ENCODE measurements around the gene PRKCA. TPM values are rescaled to one million over a fixed set of nuclear protein-coding genes. Genes with fewer than 3 reads are reported as not detected.
A peak's percentile ranks its signal among the peaks of the same experiment; 100 is the strongest.

The PRKCA gene
- total RNA-seq, 1 experiment from 2014 or later = 22.6 TPM

DNA sequence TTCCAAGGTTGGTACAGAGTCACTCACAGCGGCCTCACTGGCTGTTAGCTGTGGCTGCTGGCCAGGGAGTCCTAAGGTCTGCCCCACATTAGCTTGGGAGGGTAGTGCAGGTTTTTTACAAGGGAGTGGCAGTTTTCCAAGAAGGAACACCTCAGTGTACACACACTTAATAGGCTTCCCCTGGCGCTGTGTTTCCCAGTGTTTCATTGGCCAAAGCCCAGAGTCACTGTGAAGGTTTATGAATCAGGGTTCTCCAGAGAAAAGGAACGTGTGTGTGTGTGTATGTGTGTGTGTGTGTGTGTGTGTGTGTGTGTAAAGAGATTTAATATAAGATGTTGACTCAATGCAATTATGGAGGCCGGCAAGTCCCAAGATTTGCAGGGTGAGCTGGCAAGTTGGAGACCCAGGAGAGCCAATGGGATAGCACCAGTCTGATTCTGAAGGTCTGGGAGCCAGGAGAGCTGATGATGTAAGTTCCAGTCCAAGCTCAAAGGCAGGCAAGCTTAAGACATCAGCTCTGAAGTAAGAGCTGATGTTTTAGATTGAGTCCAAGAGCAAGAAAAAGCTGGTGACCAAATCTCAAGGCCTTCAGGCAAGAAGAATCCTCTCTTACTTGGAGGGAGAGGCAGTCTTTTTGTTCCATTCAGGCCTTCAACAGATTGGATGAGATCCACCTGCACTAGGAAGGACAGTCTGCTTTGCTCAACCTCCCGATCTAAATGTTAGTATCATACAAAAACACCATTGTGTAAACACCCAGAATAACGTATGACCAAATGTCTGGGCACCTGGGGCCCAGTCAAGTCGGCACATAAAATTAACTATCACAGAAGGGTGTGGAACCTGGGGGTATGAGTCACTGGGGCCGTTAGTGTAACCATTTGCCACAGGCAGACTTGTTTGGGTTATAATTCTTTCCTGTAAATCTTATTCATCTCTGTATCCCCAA lies 206.8 kb downstream of the PRKCA start:
- TF ChIP-seq EZH2 (IDR thresholded peaks at IDR 0.05; ENCODE audit: low read length, unreplicated experiment) (no peak), EZH2phosphoT487 (IDR thresholded peaks at IDR 0.05; ENCODE audit: borderline replicate concordance, low read length) (no peak)
- TF ChIP-seq, protein P1, sequence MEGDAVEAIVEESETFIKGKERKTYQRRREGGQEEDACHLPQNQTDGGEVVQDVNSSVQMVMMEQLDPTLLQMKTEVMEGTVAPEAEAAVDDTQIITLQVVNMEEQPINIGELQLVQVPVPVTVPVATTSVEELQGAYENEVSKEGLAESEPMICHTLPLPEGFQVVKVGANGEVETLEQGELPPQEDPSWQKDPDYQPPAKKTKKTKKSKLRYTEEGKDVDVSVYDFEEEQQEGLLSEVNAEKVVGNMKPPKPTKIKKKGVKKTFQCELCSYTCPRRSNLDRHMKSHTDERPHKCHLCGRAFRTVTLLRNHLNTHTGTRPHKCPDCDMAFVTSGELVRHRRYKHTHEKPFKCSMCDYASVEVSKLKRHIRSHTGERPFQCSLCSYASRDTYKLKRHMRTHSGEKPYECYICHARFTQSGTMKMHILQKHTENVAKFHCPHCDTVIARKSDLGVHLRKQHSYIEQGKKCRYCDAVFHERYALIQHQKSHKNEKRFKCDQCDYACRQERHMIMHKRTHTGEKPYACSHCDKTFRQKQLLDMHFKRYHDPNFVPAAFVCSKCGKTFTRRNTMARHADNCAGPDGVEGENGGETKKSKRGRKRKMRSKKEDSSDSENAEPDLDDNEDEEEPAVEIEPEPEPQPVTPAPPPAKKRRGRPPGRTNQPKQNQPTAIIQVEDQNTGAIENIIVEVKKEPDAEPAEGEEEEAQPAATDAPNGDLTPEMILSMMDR (conservative IDR thresholded peaks at IDR 0.05; ENCODE audit: low read depth, low read length) = no peak
- H3F3A ChIP-seq (ENCODE audit: low read length, unreplicated experiment) = peaks cover 9% of the 10 kb centered on the region
- no peaks in the 10 kb centered on the region for H4K20me1 ChIP-seq (ENCODE audit: low read length)
- no peaks in the 10 kb centered on the region for H3K36me3 ChIP-seq (ENCODE audit: low read depth, low read length)
- H3K4me1 ChIP-seq (ENCODE audit: insufficient read depth, low read length) = peaks cover 53% of the 10 kb centered on the region
- H3K9me3 ChIP-seq (ENCODE audit: low read length) = no peaks in the 10 kb centered on the region
- no peaks in the 10 kb centered on the region for H3K9me2 ChIP-seq (replicated peaks; ENCODE audit: low read length)
- H3K4me3 ChIP-seq (ENCODE audit: low read length) = peak overlapping the region; percentile 21
- H3K9ac ChIP-seq (ENCODE audit: low read length) = peak overlapping the region; percentile 79
- H3K4me2 ChIP-seq (ENCODE audit: low read length) = peak overlapping the region; percentile 73
- TSS peak; percentile 36 for BruUV-seq (replicated peaks)
- DNase-seq (peak; percentile 100), ATAC-seq (peak; percentile 85)
- H2AFZ ChIP-seq (ENCODE audit: low read length) = peak overlapping the region; percentile 20
- intact Hi-C loops (cut with micrococcal nuclease) = loop anchor here (1.0 to 5.0 kb wide), 7 partner anchors 14 to 237 kb away; partner anchors contain the start of gene PRKCA
- H3K27ac ChIP-seq (ENCODE audit: low read length) = peak overlapping the region; percentile 96
- ChIA-PET CTCF (interaction anchor here (0.5 to 1.0 kb wide), 4 partner anchors 14 to 182 kb away, joined by 3 to 6 read pairs (median 3); no protein-coding TSS in a partner anchor), POLR2A (ENCODE audit: unreplicated experiment) (interaction anchor here (0.6 to 1.5 kb wide), 6 partner anchors 14 to 1080 kb away, joined by 3 to 12 read pairs (median 8); no protein-coding TSS in a partner anchor)
- H3K79me2 ChIP-seq (ENCODE audit: low read length) = peaks cover 53% of the 10 kb centered on the region
- H3K27me3 ChIP-seq (ENCODE audit: low read length) = no peaks in the 10 kb centered on the region

DNA sequence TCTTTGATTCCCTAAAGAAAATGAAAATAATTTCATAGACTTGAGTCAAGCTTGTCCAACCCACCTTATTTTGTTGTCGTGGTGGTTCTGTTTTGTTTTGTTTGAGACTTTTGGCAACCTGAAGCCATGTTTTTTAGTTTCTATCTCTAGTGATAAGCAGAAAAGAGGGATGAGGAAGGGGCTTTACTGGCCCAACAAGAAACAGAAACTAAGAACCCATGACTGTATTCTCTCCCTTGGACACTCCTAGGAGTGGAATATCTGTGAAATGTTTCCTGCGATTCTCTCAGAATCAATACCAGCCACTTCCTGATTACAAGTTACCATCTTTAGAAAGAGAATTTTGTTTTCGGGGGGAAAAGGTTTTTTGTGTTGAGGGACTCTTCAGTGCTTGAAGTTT lies 207.5 kb downstream of the PRKCA start:
- TF ChIP-seq EZH2 (IDR thresholded peaks at IDR 0.05; ENCODE audit: low read length, unreplicated experiment) = no peak
- TF ChIP-seq EZH2phosphoT487 (IDR thresholded peaks at IDR 0.05; ENCODE audit: borderline replicate concordance, low read length) = no peak
- TF ChIP-seq, protein P1 (conservative IDR thresholded peaks at IDR 0.05; ENCODE audit: low read depth, low read length) = no peak
- Histone ChIP-seq H3K79me2 (ENCODE audit: low read length) (peaks cover 47% of the 10 kb centered on the region), H3K4me1 (ENCODE audit: insufficient read depth, low read length) (peaks cover 57% of the 10 kb centered on the region), H3K9me3 (ENCODE audit: low read length) (no peaks in the 10 kb centered on the region), H3K9ac (ENCODE audit: low read length) (peak overlapping the region; percentile 79; the same call in 1 of the 2 replicates), H3K27me3 (ENCODE audit: low read length) (no peaks in the 10 kb centered on the region), H3K9me2 (replicated peaks; ENCODE audit: low read length) (no peaks in the 10 kb centered on the region), H2AFZ (ENCODE audit: low read length) (no peak overlapping the region), H3K27ac (ENCODE audit: low read length) (peak overlapping the region; percentile 96), H3K36me3 (ENCODE audit: low read depth, low read length) (peaks cover 3% of the 10 kb centered on the region; the same call in 1 of the 2 replicates), H4K20me1 (ENCODE audit: low read length) (no peaks in the 10 kb centered on the region), H3F3A (ENCODE audit: low read length, unreplicated experiment) (peaks cover 9% of the 10 kb centered on the region), H3K4me2 (ENCODE audit: low read length) (peak overlapping the region; percentile 73), H3K4me3 (ENCODE audit: low read length) (peak overlapping the region; percentile 21)
- BruUV-seq (replicated peaks) = no TSS peak
- DNase-seq (no peak), ATAC-seq (no peak)
- CTCF ChIA-PET = no interaction called here
- POLR2A ChIA-PET (ENCODE audit: unreplicated experiment) = no interaction called here
- intact Hi-C loops (cut with micrococcal nuclease) = loop anchor here (1.0 to 5.0 kb wide), 7 partner anchors 13 to 238 kb away; partner anchors contain the start of gene PRKCA
